ENCODE results near the gene CHRNA7. TPM values are rescaled to one million over a fixed set of nuclear protein-coding genes. Genes with fewer than 3 reads are reported as not detected.

Gene CHRNA7
- total and polyA plus RNA-seq, 3 experiments from 2014 or later = not detected

DNA sequence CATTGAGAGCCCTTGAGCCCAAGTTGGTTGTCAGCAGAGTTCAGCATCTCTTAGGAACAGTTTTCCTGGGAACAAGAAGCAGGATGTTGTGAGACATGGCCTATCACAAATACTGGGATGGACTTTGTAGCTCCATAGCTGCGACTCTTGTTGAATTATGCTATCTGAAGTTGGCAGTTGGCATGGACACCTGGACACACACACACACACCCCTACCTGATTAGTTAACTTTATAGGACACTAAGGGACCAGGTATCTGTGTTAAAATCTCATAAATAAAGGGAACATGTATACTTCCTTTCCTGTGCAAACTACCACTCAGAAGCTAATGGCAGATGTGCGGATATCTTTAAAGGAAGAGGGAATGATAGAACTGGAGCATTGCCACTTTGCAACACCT lies 10.2 kb upstream of the CHRNA7 start:
- no peaks in the 10 kb centered on the region for H3K36me3 Mint-ChIP-seq

DNA sequence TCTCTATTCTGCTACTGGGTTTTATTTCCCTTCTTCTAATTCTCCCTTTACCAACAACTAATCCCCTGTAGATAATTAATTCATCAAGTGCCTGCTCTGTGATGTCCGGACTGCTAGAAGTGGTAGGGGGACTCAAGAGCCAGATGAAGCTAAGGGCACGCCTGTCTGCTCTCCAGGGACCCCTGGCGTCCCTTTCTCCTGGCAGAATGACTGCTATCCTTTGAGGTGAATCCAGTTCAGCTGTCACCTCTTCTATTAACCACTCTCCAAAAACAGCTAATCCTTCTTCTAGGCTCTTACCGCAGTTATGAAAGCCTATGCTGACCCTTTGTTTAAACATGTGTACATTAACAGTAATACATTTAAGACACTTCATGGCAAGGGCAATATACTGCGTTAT lies 1.4 kb upstream of the CHRNA7 start:
- Mint-ChIP-seq H3K27ac (no peak overlapping the region), H3K27me3 (peaks cover 41 to 65% of the 10 kb centered on the region in 2 donors), H3K4me3 (no peak overlapping the region), H3K4me1 (peaks cover 7 to 8% (median 8%) of the 10 kb centered on the region in 3 donors), H3K36me3 (no peaks in the 10 kb centered on the region), H3K9me3 (peaks cover 0 to 5% (median 0%) of the 10 kb centered on the region in 5 donors)
- no peaks in the 10 kb centered on the region for H3K4me1 ChIP-seq (ENCODE audit: insufficient read depth, low read length)
- no peak overlapping the region for H3K27ac ChIP-seq (ENCODE audit: low read depth, low read length)
- ChIA-PET POLR2A (no interaction called here), CTCF (no interaction called here)
- H3K36me3 ChIP-seq (ENCODE audit: insufficient read depth, low read length) = no peaks in the 10 kb centered on the region
- peaks cover 26% of the 10 kb centered on the region for H3K27me3 ChIP-seq (ENCODE audit: insufficient read depth, low read length, poor library complexity, severe bottlenecking)
- no peak overlapping the region for H3K4me3 ChIP-seq (ENCODE audit: low read length)
- no peaks in the 10 kb centered on the region for H3K9me3 ChIP-seq (ENCODE audit: low read length)
- DNase-seq = no peak

More for the DNA sequence above, 10.2 kb upstream of the CHRNA7 start:
- Mint-ChIP-seq H3K27me3 (peaks cover 8 to 37% of the 10 kb centered on the region in 2 donors), H3K9me3 (no peaks in the 10 kb centered on the region), H3K4me1 (no peaks in the 10 kb centered on the region), H3K4me3 (no peak overlapping the region), H3K27ac (no peak overlapping the region)
- Histone ChIP-seq H3K4me1 (ENCODE audit: insufficient read depth, low read length) (no peaks in the 10 kb centered on the region), H3K4me3 (ENCODE audit: low read length) (no peak overlapping the region), H3K9me3 (ENCODE audit: low read length) (no peaks in the 10 kb centered on the region), H3K27ac (ENCODE audit: low read depth, low read length) (no peak overlapping the region), H3K36me3 (ENCODE audit: insufficient read depth, low read length) (no peaks in the 10 kb centered on the region), H3K27me3 (ENCODE audit: insufficient read depth, low read length, poor library complexity, severe bottlenecking) (peaks cover 4% of the 10 kb centered on the region)
- CTCF ChIA-PET = no interaction called here
- DNase-seq = no peak
- POLR2A ChIA-PET = no interaction called here

DNA sequence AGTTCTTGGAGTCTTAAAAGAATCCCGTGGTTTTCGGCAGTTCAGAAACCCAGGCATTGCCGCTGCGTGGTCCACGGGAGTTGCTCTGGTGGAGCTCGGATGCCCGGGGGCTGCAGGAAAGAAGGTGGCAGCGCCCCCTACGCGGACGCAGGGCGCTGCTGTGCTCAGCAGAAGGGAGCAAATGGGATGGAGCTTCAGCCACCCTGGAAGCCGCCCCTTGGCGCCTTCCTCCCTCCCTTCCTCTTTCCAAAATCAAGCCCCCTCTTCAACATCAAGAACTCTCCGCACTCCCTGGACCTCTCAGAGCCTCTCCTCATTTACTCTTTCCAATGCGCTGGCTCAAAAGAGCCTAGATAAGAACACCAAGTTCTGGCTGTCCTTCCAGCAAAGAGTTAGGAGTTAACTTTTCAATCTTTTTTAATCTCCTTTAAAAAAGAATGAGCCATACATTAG lies 880 bp upstream of the CHRNA7 start:
- peak overlapping the region in 1 of 8 donors; percentile 10 for H3K27ac Mint-ChIP-seq
- CTCF ChIA-PET = no interaction called here
- Histone ChIP-seq H3K27ac (ENCODE audit: low read depth, low read length) (no peak overlapping the region), H3K36me3 (ENCODE audit: insufficient read depth, low read length) (no peaks in the 10 kb centered on the region), H3K9me3 (ENCODE audit: low read length) (no peaks in the 10 kb centered on the region), H3K27me3 (ENCODE audit: insufficient read depth, low read length, poor library complexity, severe bottlenecking) (peaks cover 26% of the 10 kb centered on the region), H3K4me1 (ENCODE audit: insufficient read depth, low read length) (no peaks in the 10 kb centered on the region), H3K4me3 (ENCODE audit: low read length) (no peak overlapping the region)
- H3K4me3 Mint-ChIP-seq = peak overlapping the region in 1 of 7 donors; percentile 7
- no peaks in the 10 kb centered on the region for H3K36me3 Mint-ChIP-seq
- POLR2A ChIA-PET = no interaction called here
- peaks cover 44 to 62% of the 10 kb centered on the region in 2 donors for H3K27me3 Mint-ChIP-seq
- peaks cover 7 to 8% (median 8%) of the 10 kb centered on the region in 3 donors for H3K4me1 Mint-ChIP-seq
- no peak for DNase-seq
- H3K9me3 Mint-ChIP-seq = peaks cover 0 to 5% (median 0%) of the 10 kb centered on the region in 5 donors

DNA sequence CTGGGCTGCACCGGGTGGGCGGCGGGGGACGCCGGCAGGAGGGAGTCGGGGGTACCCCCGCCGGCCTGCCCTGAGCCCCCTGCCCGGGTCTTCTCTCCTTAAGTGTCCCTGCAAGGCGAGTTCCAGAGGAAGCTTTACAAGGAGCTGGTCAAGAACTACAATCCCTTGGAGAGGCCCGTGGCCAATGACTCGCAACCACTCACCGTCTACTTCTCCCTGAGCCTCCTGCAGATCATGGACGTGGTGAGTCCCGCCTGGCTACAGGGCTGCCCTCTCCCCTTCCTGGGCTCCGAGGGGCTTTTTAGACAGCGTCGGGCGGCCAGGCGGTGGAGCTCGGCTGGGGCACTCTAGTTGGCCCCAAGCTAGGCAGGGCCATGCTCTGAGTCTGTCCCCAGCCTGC lies 480 bp downstream of the CHRNA7 start:
- no peak for DNase-seq
- Histone ChIP-seq H3K4me3 (ENCODE audit: low read length) (no peak overlapping the region), H3K9me3 (ENCODE audit: low read length) (no peaks in the 10 kb centered on the region), H3K4me1 (ENCODE audit: insufficient read depth, low read length) (no peaks in the 10 kb centered on the region), H3K27ac (ENCODE audit: low read depth, low read length) (no peak overlapping the region), H3K27me3 (ENCODE audit: insufficient read depth, low read length, poor library complexity, severe bottlenecking) (peaks cover 26% of the 10 kb centered on the region), H3K36me3 (ENCODE audit: insufficient read depth, low read length) (no peaks in the 10 kb centered on the region)
- H3K36me3 Mint-ChIP-seq = no peaks in the 10 kb centered on the region
- H3K4me1 Mint-ChIP-seq = peaks cover 7 to 8% (median 8%) of the 10 kb centered on the region in 3 donors
- peak overlapping the region in 6 of 7 donors; percentile 4 to 86 (median 56) for H3K4me3 Mint-ChIP-seq
- H3K27me3 Mint-ChIP-seq = peaks cover 46 to 59% of the 10 kb centered on the region in 2 donors
- peaks cover 0 to 5% (median 0%) of the 10 kb centered on the region in 5 donors for H3K9me3 Mint-ChIP-seq
- ChIA-PET CTCF (no interaction called here), POLR2A (no interaction called here)
- H3K27ac Mint-ChIP-seq = no peak overlapping the region

DNA sequence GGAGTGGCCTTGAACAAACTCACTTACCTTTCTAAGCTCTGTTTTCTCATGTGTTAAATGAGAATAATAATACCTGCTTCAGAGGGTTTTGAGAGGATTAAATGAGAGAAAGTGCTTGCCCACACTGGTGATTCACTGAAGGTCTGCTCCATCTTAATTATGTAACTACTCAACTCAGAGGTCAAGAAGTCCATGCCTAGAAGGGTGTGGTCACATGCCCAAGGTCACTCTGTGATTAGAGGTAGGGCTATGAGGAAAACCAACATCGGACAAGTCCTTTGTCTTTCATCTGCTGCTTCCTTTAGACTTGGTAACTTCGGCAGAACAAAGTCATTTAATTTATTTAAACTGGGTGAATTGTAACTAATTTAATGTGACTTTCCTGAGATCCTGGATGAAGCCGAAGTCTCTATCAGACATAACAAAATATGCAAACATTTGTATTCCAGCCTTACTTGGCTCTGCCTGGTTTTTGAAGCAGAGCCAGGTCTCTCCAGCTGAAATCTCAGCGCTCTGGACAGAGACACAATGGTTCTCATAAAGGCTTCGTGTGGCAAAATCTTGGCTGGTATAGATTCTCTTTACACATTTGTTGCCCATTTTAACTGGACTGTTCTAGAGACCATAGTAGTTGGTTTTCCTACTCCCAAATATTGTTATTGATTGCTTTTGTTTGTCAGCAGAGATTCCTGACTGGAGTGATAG lies 3.0 kb downstream of the CHRNA7 start:
- Mint-ChIP-seq H3K4me1 (peaks cover 7 to 8% (median 8%) of the 10 kb centered on the region in 3 donors), H3K36me3 (no peaks in the 10 kb centered on the region), H3K27me3 (peaks cover 36 to 45% of the 10 kb centered on the region in 2 donors), H3K27ac (no peak overlapping the region), H3K4me3 (no peak overlapping the region), H3K9me3 (peaks cover 0 to 5% (median 0%) of the 10 kb centered on the region in 5 donors)
- no peak overlapping the region for H3K27ac ChIP-seq (ENCODE audit: low read depth, low read length)
- no peaks in the 10 kb centered on the region for H3K36me3 ChIP-seq (ENCODE audit: insufficient read depth, low read length)
- H3K9me3 ChIP-seq (ENCODE audit: low read length) = no peaks in the 10 kb centered on the region
- POLR2A ChIA-PET = no interaction called here
- CTCF ChIA-PET = interaction anchor here (0.7 kb wide), 1 partner anchor 27 kb away, joined by 3 read pairs; no protein-coding TSS in a partner anchor
- no peaks in the 10 kb centered on the region for H3K4me1 ChIP-seq (ENCODE audit: insufficient read depth, low read length)
- peaks cover 26% of the 10 kb centered on the region for H3K27me3 ChIP-seq (ENCODE audit: insufficient read depth, low read length, poor library complexity, severe bottlenecking)
- DNase-seq = no peak
- no peak overlapping the region for H3K4me3 ChIP-seq (ENCODE audit: low read length)

DNA sequence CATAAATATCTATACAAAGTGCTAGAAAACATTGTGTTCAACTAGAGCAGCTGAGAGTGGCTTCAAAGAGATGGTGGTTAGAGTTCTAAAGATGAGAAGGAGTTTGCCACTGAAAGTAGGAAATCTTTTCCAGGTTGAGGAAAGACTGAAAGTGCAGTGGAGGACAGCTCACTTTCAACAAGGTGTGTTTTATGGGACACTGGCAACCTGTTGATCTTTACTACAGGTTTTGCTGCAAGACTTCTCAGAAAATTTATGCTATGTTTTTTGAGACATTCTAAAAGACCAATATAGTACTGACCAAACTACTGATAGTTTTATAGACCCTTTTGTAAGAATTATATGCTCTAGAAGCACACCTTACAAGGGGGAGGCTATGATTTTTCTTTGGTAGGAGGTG lies 3.8 kb downstream of the CHRNA7 start:
- peaks cover 7 to 8% (median 8%) of the 10 kb centered on the region in 3 donors for H3K4me1 Mint-ChIP-seq
- H3K4me3 Mint-ChIP-seq = no peak overlapping the region
- no peaks in the 10 kb centered on the region for H3K4me1 ChIP-seq (ENCODE audit: insufficient read depth, low read length)
- CTCF ChIA-PET = interaction anchor here (0.7 kb wide), 1 partner anchor 27 kb away, joined by 3 read pairs; no protein-coding TSS in a partner anchor
- no peak overlapping the region for H3K4me3 ChIP-seq (ENCODE audit: low read length)
- peaks cover 0 to 5% (median 0%) of the 10 kb centered on the region in 5 donors for H3K9me3 Mint-ChIP-seq
- H3K27ac Mint-ChIP-seq = no peak overlapping the region
- POLR2A ChIA-PET = no interaction called here
- no peaks in the 10 kb centered on the region for H3K36me3 Mint-ChIP-seq
- H3K36me3 ChIP-seq (ENCODE audit: insufficient read depth, low read length) = no peaks in the 10 kb centered on the region
- H3K9me3 ChIP-seq (ENCODE audit: low read length) = no peaks in the 10 kb centered on the region
- H3K27me3 Mint-ChIP-seq = peaks cover 30 to 42% of the 10 kb centered on the region in 2 donors
- H3K27me3 ChIP-seq (ENCODE audit: insufficient read depth, low read length, poor library complexity, severe bottlenecking) = peaks cover 23% of the 10 kb centered on the region
- no peak for DNase-seq
- H3K27ac ChIP-seq (ENCODE audit: low read depth, low read length) = no peak overlapping the region

DNA sequence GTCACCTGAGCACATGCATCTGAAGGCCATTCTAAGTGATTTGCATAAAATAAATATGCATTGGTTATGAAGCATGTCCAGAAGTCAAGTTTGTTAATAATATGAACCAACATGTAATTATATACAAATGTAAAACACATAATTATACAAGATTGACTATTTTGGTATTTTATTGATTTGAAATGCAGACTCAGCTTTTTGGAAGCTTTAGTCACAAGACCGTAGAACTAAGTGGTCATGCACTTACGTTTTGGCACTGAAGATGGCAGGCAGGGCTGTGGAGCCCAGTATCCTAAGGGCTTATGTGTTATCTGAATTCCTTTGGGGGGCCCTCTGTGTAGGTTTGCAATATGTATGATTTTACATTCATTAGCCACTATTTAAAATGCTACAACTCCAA lies 5.0 kb downstream of the CHRNA7 start:
- POLR2A ChIA-PET = no interaction called here
- Histone ChIP-seq H3K27me3 (ENCODE audit: insufficient read depth, low read length, poor library complexity, severe bottlenecking) (peaks cover 19% of the 10 kb centered on the region), H3K9me3 (ENCODE audit: low read length) (no peaks in the 10 kb centered on the region), H3K4me3 (ENCODE audit: low read length) (no peak overlapping the region), H3K27ac (ENCODE audit: low read depth, low read length) (no peak overlapping the region), H3K4me1 (ENCODE audit: insufficient read depth, low read length) (no peaks in the 10 kb centered on the region), H3K36me3 (ENCODE audit: insufficient read depth, low read length) (no peaks in the 10 kb centered on the region)
- Mint-ChIP-seq H3K4me1 (peaks cover 7 to 8% (median 7%) of the 10 kb centered on the region in 3 donors), H3K4me3 (no peak overlapping the region), H3K27me3 (peaks cover 23 to 35% of the 10 kb centered on the region in 2 donors), H3K27ac (no peak overlapping the region), H3K36me3 (no peaks in the 10 kb centered on the region), H3K9me3 (peaks cover 0 to 5% (median 0%) of the 10 kb centered on the region in 5 donors)
- DNase-seq = no peak
- CTCF ChIA-PET = no interaction called here

DNA sequence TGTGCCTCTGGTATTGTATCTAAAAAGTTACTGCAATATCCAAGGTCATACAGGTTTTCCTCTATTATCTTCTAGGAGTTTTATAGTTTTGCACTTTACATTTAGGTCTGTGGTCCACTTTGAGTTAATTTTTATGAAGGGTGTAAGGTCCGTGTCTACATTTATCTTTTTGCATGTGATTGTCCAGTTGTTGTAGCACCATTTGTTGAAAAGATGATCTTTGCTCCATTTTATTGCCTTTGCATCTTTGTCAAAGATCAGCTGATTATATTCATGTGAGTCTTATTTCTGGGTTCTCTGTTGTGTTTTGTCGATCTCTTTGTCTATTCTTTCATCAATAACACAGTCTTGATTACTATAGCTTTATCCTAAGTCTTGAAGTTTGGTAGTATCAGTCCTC lies 6.7 kb downstream of the CHRNA7 start:
- Mint-ChIP-seq H3K36me3 (no peaks in the 10 kb centered on the region), H3K9me3 (peaks cover 0 to 2% (median 0%) of the 10 kb centered on the region in 5 donors), H3K27ac (no peak overlapping the region), H3K4me1 (no peaks in the 10 kb centered on the region), H3K4me3 (no peak overlapping the region), H3K27me3 (peaks cover 12 to 23% of the 10 kb centered on the region in 2 donors)
- Histone ChIP-seq H3K36me3 (ENCODE audit: insufficient read depth, low read length) (no peaks in the 10 kb centered on the region), H3K4me3 (ENCODE audit: low read length) (no peak overlapping the region), H3K27ac (ENCODE audit: low read depth, low read length) (no peak overlapping the region), H3K9me3 (ENCODE audit: low read length) (no peaks in the 10 kb centered on the region), H3K4me1 (ENCODE audit: insufficient read depth, low read length) (no peaks in the 10 kb centered on the region), H3K27me3 (ENCODE audit: insufficient read depth, low read length, poor library complexity, severe bottlenecking) (peaks cover 7% of the 10 kb centered on the region)
- POLR2A ChIA-PET = no interaction called here
- DNase-seq = no peak
- CTCF ChIA-PET = no interaction called here

All from CD8-positive, alpha-beta memory T cell (primary cell).